Mesenchymal stem cell (in vitro differentiated cells and primary cell): ENCODE measurements around the gene MFSD6.

Experiments used
- DNase-seq: peaks from one replicate; pipeline ENCODE4 v3.0.0-alpha.2; 2013
- H2AFZ ChIP-seq: one replicate; pipeline ENCODE4 v1.6.1; 2013; ENCODE audit warnings: low read depth, mild to moderate bottlenecking, control low read depth, inconsistent platforms, low read length, moderate library complexity
- H2AK5ac ChIP-seq: 2 replicates; pipeline ENCODE4 v1.6.1; 2013; ENCODE audit warnings: low read length, moderate library complexity, mild to moderate bottlenecking, inconsistent platforms; ENCODE audit not compliant: severe bottlenecking
- H2BK120ac ChIP-seq: one replicate; pipeline ENCODE4 v1.6.1; 2013; ENCODE audit warnings: low read depth, mild to moderate bottlenecking, inconsistent platforms, low read length, moderate library complexity
- H2BK12ac ChIP-seq, 2 experiments: one replicate each; pipeline ENCODE4 v1.6.1; 2013; ENCODE audit warnings: inconsistent platforms in 2 of 2, low read length in 2 of 2, mild to moderate bottlenecking in 2 of 2, moderate library complexity in 2 of 2, control low read depth in 1 of 2
- H2BK15ac ChIP-seq: one replicate; pipeline ENCODE4 v1.6.1; 2013; ENCODE audit warnings: mild to moderate bottlenecking, low read depth, inconsistent platforms; ENCODE audit not compliant: poor library complexity, severe bottlenecking
- H2BK5ac ChIP-seq: 2 replicates; pipeline ENCODE4 v1.6.1; 2013; ENCODE audit warnings: low read depth, mild to moderate bottlenecking, low read length, control low read depth, inconsistent platforms; ENCODE audit not compliant: poor library complexity, severe bottlenecking
- H3K14ac ChIP-seq, 2 experiments: one replicate each; pipeline ENCODE4 v1.6.1; 2013; ENCODE audit warnings: inconsistent platforms in 2 of 2, low read length in 2 of 2, control low read depth in 1 of 2, mild to moderate bottlenecking in 1 of 2, moderate library complexity in 1 of 2
- H3K18ac ChIP-seq, 2 experiments: one replicate each; pipeline ENCODE4 v1.6.1; 2013; ENCODE audit warnings: inconsistent platforms in 2 of 2, low read length in 2 of 2, control low read depth in 1 of 2, low read depth in 1 of 2, mild to moderate bottlenecking in 1 of 2
- H3K23ac ChIP-seq, 2 experiments: one replicate each; pipeline ENCODE4 v1.6.1; 2013; ENCODE audit warnings: inconsistent platforms in 2 of 2, low read length in 2 of 2, mild to moderate bottlenecking in 2 of 2, moderate library complexity in 2 of 2, control low read depth in 1 of 2
- H3K27ac ChIP-seq: 2 replicates; pipeline ENCODE4 v1.5.1; 2013; ENCODE audit warnings: mild to moderate bottlenecking, moderate library complexity, low read length, control low read depth, inconsistent platforms; ENCODE audit not compliant: poor library complexity, severe bottlenecking
- H3K27me3 ChIP-seq, 2 experiments: 2 replicates each; pipeline versions ENCODE4 v1.6.1 to v1.7.0; 2013; ENCODE audit warnings: low read length in 2 of 2, mild to moderate bottlenecking in 2 of 2, moderate library complexity in 2 of 2, control low read depth in 1 of 2, inconsistent platforms in 1 of 2; ENCODE audit not compliant: control insufficient read depth in 1 of 2, insufficient read depth in 1 of 2
- H3K36me3 ChIP-seq, 2 experiments: 2 replicates each; pipeline versions ENCODE4 v1.6.1 to v1.7.0; 2013; ENCODE audit warnings: low read length in 2 of 2, control low read depth in 1 of 2, inconsistent platforms in 1 of 2, low read depth in 1 of 2, mild to moderate bottlenecking in 1 of 2; ENCODE audit not compliant: insufficient read depth in 2 of 2, control insufficient read depth in 1 of 2
- H3K4ac ChIP-seq, 2 experiments: one replicate each; pipeline ENCODE4 v1.6.1; 2013; ENCODE audit warnings: inconsistent platforms in 2 of 2, low read length in 2 of 2, mild to moderate bottlenecking in 2 of 2, moderate library complexity in 2 of 2, control low read depth in 1 of 2, low read depth in 1 of 2
- H3K4me1 ChIP-seq: 2 replicates; pipeline ENCODE4 v1.6.1; 2013; ENCODE audit warnings: low read depth, low read length, control low read depth; ENCODE audit not compliant: control insufficient read depth, insufficient read depth
- H3K4me2 ChIP-seq: 2 replicates; pipeline ENCODE4 v1.6.1; 2013; ENCODE audit warnings: low read length, mild to moderate bottlenecking, inconsistent platforms; ENCODE audit not compliant: poor library complexity, severe bottlenecking
- H3K4me3 ChIP-seq, 2 experiments: 2 replicates each; pipeline versions ENCODE4 v1.5.1 to v1.7.0; 2013; ENCODE audit warnings: low read length in 2 of 2, mild to moderate bottlenecking in 2 of 2, control low read depth in 1 of 2, low read depth in 1 of 2; ENCODE audit not compliant: insufficient read depth in 1 of 2
- H3K79me1 ChIP-seq: replicated peaks from 2 replicates; pipeline ENCODE4 v1.6.1; 2013; ENCODE audit warnings: mild to moderate bottlenecking, control low read depth, low read length, inconsistent platforms; ENCODE audit not compliant: poor library complexity, severe bottlenecking
- H3K9ac ChIP-seq: 2 replicates; pipeline ENCODE4 v1.7.0; 2013; ENCODE audit warnings: mild to moderate bottlenecking, low read length, moderate library complexity
- H3K9me3 ChIP-seq: 2 replicates; pipeline ENCODE4 v1.7.0; 2013; ENCODE audit warnings: mild to moderate bottlenecking, low read length; ENCODE audit not compliant: control insufficient read depth
- H4K8ac ChIP-seq: one replicate; pipeline ENCODE4 v1.6.1; 2013; ENCODE audit warnings: inconsistent platforms, mild to moderate bottlenecking, low read length, moderate library complexity
- H4K91ac ChIP-seq: one replicate; pipeline ENCODE4 v1.6.1; 2013; ENCODE audit warnings: mild to moderate bottlenecking, low read length, inconsistent platforms
- WGBS: methylation state at CpG from one replicate; pipeline ENCODE4 v1.1.7; 2013; ENCODE audit warnings: mixed read lengths; 5-methylcytosine and 5-hydroxymethylcytosine counted together

The MFSD6 gene

GRCh38 chr2:190535121-190535439 lies 126.9 kb downstream of the MFSD6 start:
- DNase-seq, result no peak
- Histone ChIP-seq H3K4me2 (peak overlapping the region; percentile 67), H2BK15ac (no peak overlapping the region), H3K9me3 (peaks cover 18% of the 10 kb centered on the region), H3K27me3 (no peaks in the 10 kb centered on the region), H3K18ac (peak overlapping the region; percentile 81 to 100), H4K8ac (no peak overlapping the region), H3K4ac (peak overlapping the region in 1 of 2 experiments; percentile 95), H3K79me1 (peaks cover 2% of the 10 kb centered on the region), H3K14ac (no peak overlapping the region), H2BK5ac (no peak overlapping the region), H3K4me1 (peaks cover 4% of the 10 kb centered on the region), H2AK5ac (no peak overlapping the region), H3K36me3 (no peaks in the 10 kb centered on the region), H3K9ac (peak overlapping the region; percentile 95), H3K27ac (peak overlapping the region; percentile 41), H2AFZ (peak overlapping the region; percentile 83), H2BK120ac (no peak overlapping the region), H3K23ac (no peak overlapping the region), H2BK12ac (no peak overlapping the region), H4K91ac (no peak overlapping the region), H3K4me3 (peak overlapping the region; percentile 86 to 87)
- 33% methylated on average over 6 of the region's 7 CpGs for WGBS

GRCh38 chr2:190535586-190535985 lies 127.4 kb downstream of the MFSD6 start:
- Histone ChIP-seq H3K14ac (no peak overlapping the region), H2AFZ (no peak overlapping the region), H3K27me3 (no peaks in the 10 kb centered on the region), H3K9me3 (peaks cover 23% of the 10 kb centered on the region), H2BK15ac (no peak overlapping the region), H3K4me1 (peaks cover 4% of the 10 kb centered on the region), H3K4me3 (peak overlapping the region in 1 of 2 experiments; percentile 86), H3K27ac (no peak overlapping the region), H3K4me2 (peak overlapping the region; percentile 11), H2BK120ac (no peak overlapping the region), H3K36me3 (no peaks in the 10 kb centered on the region), H4K91ac (no peak overlapping the region), H3K18ac (no peak overlapping the region), H3K23ac (no peak overlapping the region), H2AK5ac (no peak overlapping the region), H2BK5ac (no peak overlapping the region), H3K9ac (peak overlapping the region; percentile 95), H3K4ac (no peak overlapping the region), H3K79me1 (peaks cover 2% of the 10 kb centered on the region), H2BK12ac (no peak overlapping the region), H4K8ac (no peak overlapping the region)
- no peak for DNase-seq
- WGBS, result 100% methylated on average over 1 of the region's 1 CpG

DNA sequence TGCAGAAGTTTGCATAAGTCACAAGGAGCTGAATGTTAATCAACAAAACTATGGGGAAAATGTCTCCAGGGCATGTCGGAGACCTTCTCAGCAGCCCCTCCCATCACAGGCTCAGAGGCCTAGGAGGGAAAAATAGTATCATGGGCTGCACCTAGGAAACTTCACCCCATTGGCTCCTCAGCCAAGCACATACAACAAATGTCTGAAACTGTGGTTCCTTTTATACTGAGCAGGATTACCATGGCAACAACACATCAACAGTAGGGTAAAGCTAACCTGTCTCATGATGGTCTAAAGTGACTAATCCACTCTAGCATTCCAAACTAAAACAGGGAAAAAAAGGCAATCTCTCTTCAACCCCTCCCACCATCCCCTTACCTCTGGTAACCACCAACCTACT lies 129.6 kb downstream of the MFSD6 start:
- no peak overlapping the region for H4K8ac ChIP-seq
- WGBS, result 89% methylated on average over 1 of the region's 1 CpG
- no peak overlapping the region for H3K4me2 ChIP-seq
- H2BK5ac ChIP-seq, result no peak overlapping the region
- peaks cover 41% of the 10 kb centered on the region for H3K9me3 ChIP-seq
- H2BK12ac ChIP-seq, result no peak overlapping the region
- no peak overlapping the region for H2BK15ac ChIP-seq
- no peak overlapping the region for H2BK120ac ChIP-seq
- H3K14ac ChIP-seq, result no peak overlapping the region
- H3K27ac ChIP-seq, result no peak overlapping the region
- no peak overlapping the region for H4K91ac ChIP-seq
- H3K27me3 ChIP-seq, result no peaks in the 10 kb centered on the region
- H3K4me3 ChIP-seq, result no peak overlapping the region
- H3K4me1 ChIP-seq, result peaks cover 4% of the 10 kb centered on the region
- DNase-seq, result peak; percentile 83
- H3K23ac ChIP-seq, result no peak overlapping the region
- no peak overlapping the region for H2AK5ac ChIP-seq
- peaks cover 2% of the 10 kb centered on the region for H3K79me1 ChIP-seq
- no peak overlapping the region for H2AFZ ChIP-seq
- no peak overlapping the region for H3K18ac ChIP-seq
- no peak overlapping the region for H3K9ac ChIP-seq
- H3K4ac ChIP-seq, result no peak overlapping the region
- no peaks in the 10 kb centered on the region for H3K36me3 ChIP-seq

GRCh38 chr2:190538201-190538600 lies 130.0 kb downstream of the MFSD6 start:
- Histone ChIP-seq H2BK12ac (no peak overlapping the region), H3K4me3 (no peak overlapping the region), H4K91ac (no peak overlapping the region), H4K8ac (no peak overlapping the region), H3K4me1 (peaks cover 4% of the 10 kb centered on the region), H2BK120ac (no peak overlapping the region), H2BK5ac (no peak overlapping the region), H3K27me3 (no peaks in the 10 kb centered on the region), H3K4ac (no peak overlapping the region), H3K36me3 (no peaks in the 10 kb centered on the region), H3K18ac (no peak overlapping the region), H3K79me1 (peaks cover 5% of the 10 kb centered on the region), H3K9ac (no peak overlapping the region), H3K4me2 (no peak overlapping the region), H3K27ac (no peak overlapping the region), H3K23ac (no peak overlapping the region), H2BK15ac (no peak overlapping the region), H2AFZ (no peak overlapping the region), H3K14ac (no peak overlapping the region), H2AK5ac (no peak overlapping the region), H3K9me3 (peaks cover 41% of the 10 kb centered on the region)
- no peak for DNase-seq
